ENCODE data around the gene CERT1. TPM values are rescaled to one million over a fixed set of nuclear protein-coding genes. Genes with fewer than 3 reads are reported as not detected.

The CERT1 gene
- total RNA-seq, 1 donor from 2014 or later = 11.7 TPM

GRCh38 chr5:75381456-75381855 lies 130.0 kb downstream of the CERT1 start:
- no peak for TF ChIP-seq CTCF (conservative IDR thresholded peaks at IDR 0.05; ENCODE audit: low read depth, low read length)
- H3K4me3 ChIP-seq (ENCODE audit: low read depth, low read length) = no peak overlapping the region
- DNase-seq (ENCODE audit: low read depth) = no peak

GRCh38 chr5:75380099-75380498 lies 131.3 kb downstream of the CERT1 start:
- DNase-seq (ENCODE audit: low read depth) = no peak
- no peak overlapping the region for H3K4me3 ChIP-seq (ENCODE audit: low read depth, low read length)
- no peak for TF ChIP-seq CTCF (conservative IDR thresholded peaks at IDR 0.05; ENCODE audit: low read depth, low read length)

- H3K4me3 ChIP-seq (ENCODE audit: low read depth, low read length) = no peak overlapping the region
- no peak for TF ChIP-seq CTCF (conservative IDR thresholded peaks at IDR 0.05; ENCODE audit: low read depth, low read length)
- DNase-seq (ENCODE audit: low read depth) = no peak
Measured at GRCh38 chr5:75375414-75375813, 136.0 kb downstream of the CERT1 start.

- TF ChIP-seq CTCF (conservative IDR thresholded peaks at IDR 0.05; ENCODE audit: low read depth, low read length) = no peak
- DNase-seq (ENCODE audit: low read depth) = no peak
- no peak overlapping the region for H3K4me3 ChIP-seq (ENCODE audit: low read depth, low read length)
Measured at GRCh38 chr5:75374394-75374814, 137.0 kb downstream of the CERT1 start.

GRCh38 chr5:75373862-75374261 lies 137.6 kb downstream of the CERT1 start:
- no peak overlapping the region for H3K4me3 ChIP-seq (ENCODE audit: low read depth, low read length)
- no peak for TF ChIP-seq CTCF (conservative IDR thresholded peaks at IDR 0.05; ENCODE audit: low read depth, low read length)
- DNase-seq (ENCODE audit: low read depth) = no peak

DNA sequence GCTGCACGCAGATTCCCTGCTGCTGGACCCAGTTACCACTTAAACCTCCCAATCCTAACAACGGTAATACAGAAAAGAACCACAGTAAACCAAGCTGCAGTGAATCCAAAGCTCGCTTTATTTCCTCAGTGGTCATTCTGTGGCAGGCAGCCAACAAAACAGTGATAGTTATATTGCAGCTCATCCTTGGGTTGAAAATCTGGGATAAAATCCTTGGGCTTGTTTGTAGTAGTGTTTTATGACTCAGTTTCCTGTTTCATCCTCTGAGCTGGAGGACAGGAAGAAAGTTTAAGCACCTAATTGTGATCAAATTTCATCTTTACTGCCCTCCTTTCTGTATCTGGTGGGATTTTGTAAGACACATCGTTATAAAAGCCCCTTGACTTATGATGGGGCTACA lies 143.0 kb downstream of the CERT1 start:
- no peak overlapping the region for H3K4me3 ChIP-seq (ENCODE audit: low read depth, low read length)
- TF ChIP-seq CTCF (conservative IDR thresholded peaks at IDR 0.05; ENCODE audit: low read depth, low read length) = no peak
- DNase-seq (ENCODE audit: low read depth) = no peak

DNA sequence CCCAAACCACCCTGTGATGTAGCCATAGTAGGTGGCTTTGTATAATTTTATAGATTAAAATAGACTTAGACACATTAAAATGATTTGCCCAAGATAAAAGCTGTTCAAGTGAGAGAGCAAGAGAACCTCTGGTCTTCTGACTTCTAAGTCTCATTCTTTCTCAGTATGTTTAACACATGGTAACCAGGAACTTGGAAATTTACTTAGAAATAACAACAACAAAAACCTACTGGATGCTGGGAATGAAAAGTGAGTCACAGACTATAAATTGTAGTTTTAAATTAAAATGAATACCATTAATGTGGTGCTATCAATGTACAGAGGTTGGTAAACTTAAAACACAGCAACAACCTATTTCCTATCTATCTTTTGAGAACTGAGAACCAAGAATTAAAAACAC lies 144.0 kb downstream of the CERT1 start:
- DNase-seq (ENCODE audit: low read depth) = no peak

More for the DNA sequence above, 144.0 kb downstream of the CERT1 start:
- TF ChIP-seq CTCF (conservative IDR thresholded peaks at IDR 0.05; ENCODE audit: low read depth, low read length) = no peak
- H3K4me3 ChIP-seq (ENCODE audit: low read depth, low read length) = no peak overlapping the region

Data from epithelial cell of proximal tubule (primary cell).